ENCODE measurements around the gene UQCRHL. TPM values are rescaled to one million over a fixed set of nuclear protein-coding genes. Genes with fewer than 3 reads are reported as not detected.

Gene UQCRHL
- polyA plus RNA-seq, 2 of the 4 experiments (the other 2 are of a cell fraction): 0.68 to 4.1 TPM

DNA sequence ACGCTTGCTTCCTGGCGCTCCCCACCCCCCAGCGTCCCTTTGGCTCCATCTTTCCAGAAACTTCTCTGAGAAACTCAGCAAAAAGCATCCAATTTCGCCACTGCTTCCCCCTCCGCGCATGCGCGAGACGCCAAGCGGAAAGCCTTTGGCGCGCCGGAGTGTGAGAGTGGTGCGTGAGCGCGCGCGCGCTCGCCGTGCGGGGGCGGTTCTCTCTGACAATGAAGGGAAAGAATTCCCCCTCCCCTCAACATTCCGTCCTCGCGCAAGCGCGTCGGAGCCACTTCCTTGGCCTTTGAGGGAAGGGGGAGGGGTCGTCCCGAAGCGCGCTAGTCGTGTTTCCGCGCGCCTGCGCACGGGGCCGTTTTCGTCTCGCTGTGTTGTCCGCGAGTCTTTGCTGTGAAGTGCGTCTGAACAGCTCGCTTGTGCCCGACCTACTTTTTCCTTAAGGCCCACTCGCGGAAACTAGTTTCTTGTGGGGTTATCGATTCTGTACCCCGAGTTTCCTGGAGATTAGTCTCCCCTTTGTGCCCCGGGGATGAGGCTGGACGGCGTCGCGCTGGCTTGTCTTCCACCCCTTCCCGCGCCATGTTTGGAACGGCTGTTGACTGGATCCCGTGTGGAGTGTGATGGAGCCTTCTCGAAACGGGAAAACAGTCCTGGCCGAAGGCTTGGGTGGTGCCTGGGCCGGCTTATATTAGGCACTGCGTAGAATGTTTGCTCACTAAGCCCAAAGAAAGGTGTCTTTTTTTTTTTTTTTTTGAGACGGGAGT, 28.5 kb upstream of the UQCRHL start (continued):
- no peak for TF ChIP-seq HDAC2 (IDR thresholded peaks at IDR 0.05)
- no peak for TF ChIP-seq RNF2 (IDR thresholded peaks at IDR 0.05; ENCODE audit: borderline replicate concordance, low read depth)
- no peak for TF ChIP-seq HEYL (CRISPR knock-in tag; IDR thresholded peaks at IDR 0.05)
- TF ChIP-seq, protein P1, sequence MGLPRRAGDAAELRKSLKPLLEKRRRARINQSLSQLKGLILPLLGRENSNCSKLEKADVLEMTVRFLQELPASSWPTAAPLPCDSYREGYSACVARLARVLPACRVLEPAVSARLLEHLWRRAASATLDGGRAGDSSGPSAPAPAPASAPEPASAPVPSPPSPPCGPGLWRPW (IDR thresholded peaks at IDR 0.05): no peak
- no peak for TF ChIP-seq RARB (CRISPR knock-in tag; IDR thresholded peaks at IDR 0.05)
- TF ChIP-seq KDM1A (IDR thresholded peaks at IDR 0.05; ENCODE audit: low read depth): no peak
- TF ChIP-seq, protein P2, sequence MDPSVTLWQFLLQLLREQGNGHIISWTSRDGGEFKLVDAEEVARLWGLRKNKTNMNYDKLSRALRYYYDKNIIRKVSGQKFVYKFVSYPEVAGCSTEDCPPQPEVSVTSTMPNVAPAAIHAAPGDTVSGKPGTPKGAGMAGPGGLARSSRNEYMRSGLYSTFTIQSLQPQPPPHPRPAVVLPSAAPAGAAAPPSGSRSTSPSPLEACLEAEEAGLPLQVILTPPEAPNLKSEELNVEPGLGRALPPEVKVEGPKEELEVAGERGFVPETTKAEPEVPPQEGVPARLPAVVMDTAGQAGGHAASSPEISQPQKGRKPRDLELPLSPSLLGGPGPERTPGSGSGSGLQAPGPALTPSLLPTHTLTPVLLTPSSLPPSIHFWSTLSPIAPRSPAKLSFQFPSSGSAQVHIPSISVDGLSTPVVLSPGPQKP (IDR thresholded peaks at IDR 0.05; ENCODE audit: low read depth, low read length): no peak
- no peak for TF ChIP-seq RCOR1 (IDR thresholded peaks at IDR 0.05; ENCODE audit: low read depth, low read length)
- TF ChIP-seq RAD21 (conservative IDR thresholded peaks at IDR 0.05 in 1 of 2, IDR thresholded peaks at IDR 0.05 in 1 of 2): no peak
- 0 out of 2 replicates have a peak, but pooled peaks have one; percentile 24 for TF ChIP-seq HOXB13 (CRISPR knock-in tag; IDR thresholded peaks at IDR 0.05; ENCODE audit: low read depth)
- TF ChIP-seq MAZ (IDR thresholded peaks at IDR 0.05; ENCODE audit: borderline replicate concordance, low read depth, low read length): no peak
- no peak for TF ChIP-seq HOXB5 (CRISPR knock-in tag; IDR thresholded peaks at IDR 0.05)
- TF ChIP-seq TP53 (CRISPR knock-in tag; IDR thresholded peaks at IDR 0.05): no peak
- peak; percentile 56; the same call in 1 of the 2 replicates for TF ChIP-seq MYC (IDR thresholded peaks at IDR 0.05; ENCODE audit: borderline replicate concordance, low read length)
- peak in 1 of 2 experiments; percentile 52; a peak in 2 of 4 replicates for TF ChIP-seq CEBPB (IDR thresholded peaks at IDR 0.05)
- TF ChIP-seq, protein P3, sequence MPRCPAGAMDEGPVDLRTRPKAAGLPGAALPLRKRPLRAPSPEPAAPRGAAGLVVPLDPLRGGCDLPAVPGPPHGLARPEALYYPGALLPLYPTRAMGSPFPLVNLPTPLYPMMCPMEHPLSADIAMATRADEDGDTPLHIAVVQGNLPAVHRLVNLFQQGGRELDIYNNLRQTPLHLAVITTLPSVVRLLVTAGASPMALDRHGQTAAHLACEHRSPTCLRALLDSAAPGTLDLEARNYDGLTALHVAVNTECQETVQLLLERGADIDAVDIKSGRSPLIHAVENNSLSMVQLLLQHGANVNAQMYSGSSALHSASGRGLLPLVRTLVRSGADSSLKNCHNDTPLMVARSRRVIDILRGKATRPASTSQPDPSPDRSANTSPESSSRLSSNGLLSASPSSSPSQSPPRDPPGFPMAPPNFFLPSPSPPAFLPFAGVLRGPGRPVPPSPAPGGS (IDR thresholded peaks at IDR 0.05): no peak
- no peak for TF ChIP-seq NR3C1 (IDR thresholded peaks at IDR 0.05)
- no peak for TF ChIP-seq KDM5A (IDR thresholded peaks at IDR 0.05)
- TF ChIP-seq, protein P4, sequence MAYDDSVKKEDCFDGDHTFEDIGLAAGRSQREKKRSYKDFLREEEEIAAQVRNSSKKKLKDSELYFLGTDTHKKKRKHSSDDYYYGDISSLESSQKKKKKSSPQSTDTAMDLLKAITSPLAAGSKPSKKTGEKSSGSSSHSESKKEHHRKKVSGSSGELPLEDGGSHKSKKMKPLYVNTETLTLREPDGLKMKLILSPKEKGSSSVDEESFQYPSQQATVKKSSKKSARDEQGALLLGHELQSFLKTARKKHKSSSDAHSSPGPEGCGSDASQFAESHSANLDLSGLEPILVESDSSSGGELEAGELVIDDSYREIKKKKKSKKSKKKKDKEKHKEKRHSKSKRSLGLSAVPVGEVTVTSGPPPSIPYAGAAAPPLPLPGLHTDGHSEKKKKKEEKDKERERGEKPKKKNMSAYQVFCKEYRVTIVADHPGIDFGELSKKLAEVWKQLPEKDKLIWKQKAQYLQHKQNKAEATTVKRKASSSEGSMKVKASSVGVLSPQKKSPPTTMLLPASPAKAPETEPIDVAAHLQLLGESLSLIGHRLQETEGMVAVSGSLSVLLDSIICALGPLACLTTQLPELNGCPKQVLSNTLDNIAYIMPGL (CRISPR knock-in tag; IDR thresholded peaks at IDR 0.05; ENCODE audit: borderline replicate concordance): no peak
- TF ChIP-seq MAFK (IDR thresholded peaks at IDR 0.05; ENCODE audit: partially characterized antibody): peak; percentile 23
- TF ChIP-seq EHMT2 (IDR thresholded peaks at IDR 0.05; ENCODE audit: low read depth): no peak
- TF ChIP-seq CBX8 (IDR thresholded peaks at IDR 0.05): no peak
- no peak for TF ChIP-seq SMC3 (IDR thresholded peaks at IDR 0.05)
- no peak for TF ChIP-seq ESRRA (IDR thresholded peaks at IDR 0.05; ENCODE audit: borderline replicate concordance, low read length)

All from A549 (cell line).